ENCODE results near the gene ERH.
A peak's percentile ranks its signal among the peaks of the same experiment; 100 is the strongest.

Gene ERH

DNA sequence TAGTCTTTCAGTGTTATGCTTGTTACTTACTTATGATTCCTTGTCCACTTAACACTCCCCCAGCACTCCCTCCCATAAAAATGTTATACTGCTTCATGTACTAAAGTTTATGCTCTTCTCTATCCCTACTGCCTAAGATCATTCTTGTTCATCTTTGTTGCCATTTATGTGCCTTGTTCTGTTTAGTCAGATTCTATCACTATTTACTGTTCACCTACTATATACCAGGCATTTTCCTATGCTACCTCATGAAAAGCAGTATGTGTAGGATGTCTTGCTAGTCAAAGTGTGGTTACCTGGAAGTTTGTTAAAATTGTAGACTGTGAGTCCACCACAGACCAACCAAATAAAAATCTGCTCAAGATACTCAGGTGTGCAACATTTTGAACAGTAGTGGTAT is 23.9 kb downstream of the ERH start:
- Mint-ChIP-seq H3K27me3 (no peaks in the 10 kb centered on the region), H3K27ac (peak overlapping the region; percentile 6), H3K36me3 (ENCODE audit: low read depth) (peaks cover 56% of the 10 kb centered on the region), H3K9me3 (peaks cover 7% of the 10 kb centered on the region), H3K4me1 (ENCODE audit: low read depth) (peaks cover 15% of the 10 kb centered on the region), H3K4me3 (no peak overlapping the region)

DNA sequence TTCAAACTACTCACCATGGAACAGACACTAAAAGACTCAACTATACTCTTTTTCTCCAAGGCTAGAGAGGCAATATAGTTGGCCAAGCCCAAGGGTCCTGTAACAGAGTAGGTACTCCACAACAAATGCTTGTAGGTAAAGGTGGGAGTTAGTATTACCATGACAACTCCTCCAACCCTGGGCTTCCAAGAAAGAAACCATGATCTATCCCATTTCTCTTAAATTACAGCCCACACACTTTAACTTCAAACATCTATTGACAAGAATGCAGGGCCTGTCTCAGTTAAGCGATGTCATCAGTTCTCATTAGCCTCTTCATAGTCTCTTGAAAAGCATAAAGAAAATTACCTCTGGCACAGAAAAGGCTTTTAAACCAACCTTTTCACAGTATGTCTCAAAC is 25.0 kb downstream of the ERH start:
- no peaks in the 10 kb centered on the region for H3K27me3 Mint-ChIP-seq
- H3K4me3 Mint-ChIP-seq: no peak overlapping the region
- H3K4me1 Mint-ChIP-seq (ENCODE audit: low read depth): peaks cover 15% of the 10 kb centered on the region
- H3K9me3 Mint-ChIP-seq: peaks cover 7% of the 10 kb centered on the region
- peak overlapping the region; percentile 19 for H3K27ac Mint-ChIP-seq
- H3K36me3 Mint-ChIP-seq (ENCODE audit: low read depth): peaks cover 48% of the 10 kb centered on the region

DNA sequence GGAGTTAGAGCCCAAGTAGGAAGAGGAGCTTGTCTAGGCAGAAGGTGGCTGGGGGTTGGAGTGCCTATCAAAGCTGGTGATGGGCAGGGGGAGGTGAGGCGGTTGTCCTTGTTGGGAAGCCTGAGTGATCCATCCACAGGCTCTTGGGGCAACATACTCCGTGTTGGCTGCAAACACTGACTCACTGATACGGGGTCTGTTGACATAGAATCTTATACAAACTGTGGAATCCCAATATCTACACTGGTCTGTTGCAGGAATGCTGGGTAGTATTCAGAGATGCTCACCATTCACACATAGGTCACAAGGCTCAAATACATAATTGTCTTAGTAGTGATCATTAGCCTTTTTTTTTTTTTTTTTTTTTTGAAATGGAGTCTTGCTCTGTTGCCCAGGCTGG is 26.0 kb downstream of the ERH start:
- H3K36me3 Mint-ChIP-seq (ENCODE audit: low read depth): peaks cover 43% of the 10 kb centered on the region
- H3K4me3 Mint-ChIP-seq: no peak overlapping the region

DNA sequence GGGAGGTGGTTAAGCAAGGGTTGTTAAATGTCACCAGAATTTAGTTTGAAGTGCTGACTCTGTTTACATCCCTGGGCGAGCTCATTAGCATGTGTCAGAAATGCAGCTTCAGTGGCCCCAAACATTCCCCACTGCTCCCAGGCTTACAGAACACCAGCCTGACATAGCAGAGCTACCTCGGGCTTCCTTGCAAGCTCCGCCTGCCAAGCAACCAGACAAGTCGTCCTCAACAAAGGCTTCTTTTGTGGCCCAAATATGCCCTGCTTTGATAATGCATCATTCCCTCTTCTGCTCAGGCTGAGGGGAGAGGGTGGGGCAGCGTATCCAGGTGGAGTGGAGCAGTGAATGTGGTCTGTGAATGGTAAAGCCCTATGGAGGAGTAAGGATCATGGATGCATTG is 28.0 kb downstream of the ERH start:
- Mint-ChIP-seq H3K4me1 (ENCODE audit: low read depth) (peaks cover 15% of the 10 kb centered on the region), H3K27me3 (no peaks in the 10 kb centered on the region), H3K36me3 (ENCODE audit: low read depth) (peaks cover 22% of the 10 kb centered on the region), H3K27ac (no peak overlapping the region), H3K9me3 (no peaks in the 10 kb centered on the region), H3K4me3 (no peak overlapping the region)

More for the DNA sequence above, 26.0 kb downstream of the ERH start:
- no peaks in the 10 kb centered on the region for H3K27me3 Mint-ChIP-seq
- peaks cover 7% of the 10 kb centered on the region for H3K9me3 Mint-ChIP-seq
- H3K27ac Mint-ChIP-seq: no peak overlapping the region
- H3K4me1 Mint-ChIP-seq (ENCODE audit: low read depth): peaks cover 15% of the 10 kb centered on the region

DNA sequence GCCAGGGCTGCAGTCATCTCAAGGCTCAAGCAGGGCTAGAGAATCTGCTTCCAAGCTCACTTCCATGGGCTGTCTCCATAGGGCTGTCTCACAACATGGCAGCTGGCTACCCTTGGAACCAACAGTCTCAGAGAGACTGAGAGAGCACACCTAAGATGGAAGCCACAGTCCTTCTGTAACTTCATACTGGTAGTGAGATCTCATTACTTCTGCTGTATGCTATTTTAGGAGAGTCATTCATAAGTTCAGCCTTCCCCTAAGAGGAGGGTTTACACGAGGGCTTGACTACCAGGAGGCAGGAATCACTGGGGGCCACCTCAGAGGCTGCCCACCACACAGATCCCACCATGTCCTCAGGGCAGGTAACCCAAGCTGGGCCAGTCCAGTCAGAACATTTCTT is 29.7 kb downstream of the ERH start:
- Mint-ChIP-seq H3K27ac (no peak overlapping the region), H3K4me3 (no peak overlapping the region), H3K9me3 (no peaks in the 10 kb centered on the region)

DNA sequence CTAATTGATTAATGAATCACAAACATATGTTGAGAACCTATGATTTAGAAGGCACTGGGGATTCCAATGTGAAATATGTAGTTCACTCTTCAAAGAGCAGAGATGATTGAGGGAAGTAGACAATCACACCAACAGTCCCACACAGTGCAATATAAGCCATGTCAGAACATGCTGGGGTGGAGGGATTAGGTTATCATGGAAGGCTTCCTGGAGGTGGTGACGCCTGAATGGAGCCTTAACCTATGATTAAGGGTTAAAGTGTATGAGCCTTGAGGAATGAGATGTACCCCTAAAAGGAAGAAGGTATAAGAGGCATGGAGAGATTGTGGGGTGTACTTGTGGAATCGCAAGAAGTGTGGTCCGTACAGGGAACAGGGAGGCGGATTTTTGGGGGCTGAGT is 31.3 kb downstream of the ERH start:
- H3K27me3 Mint-ChIP-seq: no peaks in the 10 kb centered on the region
- H3K9me3 Mint-ChIP-seq: no peaks in the 10 kb centered on the region
- no peak overlapping the region for H3K27ac Mint-ChIP-seq
- H3K36me3 Mint-ChIP-seq (ENCODE audit: low read depth): peaks cover under 1% of the 10 kb centered on the region
- H3K4me3 Mint-ChIP-seq: no peak overlapping the region
- H3K4me1 Mint-ChIP-seq (ENCODE audit: low read depth): no peaks in the 10 kb centered on the region

More for the DNA sequence above, 29.7 kb downstream of the ERH start:
- Mint-ChIP-seq H3K36me3 (ENCODE audit: low read depth) (peaks cover 11% of the 10 kb centered on the region), H3K27me3 (no peaks in the 10 kb centered on the region), H3K4me1 (ENCODE audit: low read depth) (peaks cover 6% of the 10 kb centered on the region)

DNA sequence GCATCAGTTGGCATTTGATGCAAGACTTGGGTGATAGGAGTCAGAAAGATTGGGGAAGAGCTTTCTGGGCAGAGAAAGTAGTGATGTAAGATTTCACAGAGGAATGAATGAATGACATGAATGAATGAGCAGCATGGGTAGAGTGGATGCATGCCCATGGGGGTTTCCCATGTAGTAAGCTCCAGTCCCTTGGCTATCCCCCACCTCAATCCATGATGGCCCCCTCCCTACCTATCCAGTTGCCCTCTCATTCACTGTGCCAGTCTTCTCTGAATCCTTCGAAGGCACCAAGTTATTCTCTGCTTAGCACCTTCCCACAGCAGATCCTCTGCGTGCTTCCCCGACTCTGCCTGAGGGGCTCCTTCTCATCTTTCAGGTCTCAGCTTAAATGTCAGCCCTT is 32.0 kb downstream of the ERH start:
- Mint-ChIP-seq H3K4me1 (ENCODE audit: low read depth) (no peaks in the 10 kb centered on the region), H3K36me3 (ENCODE audit: low read depth) (no peaks in the 10 kb centered on the region), H3K9me3 (no peaks in the 10 kb centered on the region), H3K27me3 (no peaks in the 10 kb centered on the region), H3K27ac (no peak overlapping the region), H3K4me3 (no peak overlapping the region)

DNA sequence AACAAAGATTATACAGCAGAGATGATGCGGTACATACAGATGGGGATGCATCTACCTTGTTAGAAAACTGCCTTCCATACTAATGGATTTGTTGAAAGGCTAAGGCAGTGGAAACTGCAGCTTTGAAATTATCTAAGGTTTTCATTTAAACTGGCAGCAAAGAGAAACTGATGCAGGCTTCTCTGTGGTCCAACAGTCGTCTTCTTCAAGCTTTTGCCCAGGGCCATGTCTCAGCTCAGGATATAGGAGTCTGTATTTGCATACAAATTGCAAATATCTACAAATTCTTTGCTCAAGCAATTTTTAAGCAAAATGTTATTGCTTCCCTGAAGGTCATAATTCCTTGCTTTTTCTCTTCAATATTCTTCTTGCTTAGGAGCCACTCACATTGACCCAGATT is 33.7 kb downstream of the ERH start:
- Mint-ChIP-seq H3K27me3 (no peaks in the 10 kb centered on the region), H3K9me3 (no peaks in the 10 kb centered on the region), H3K4me3 (no peak overlapping the region), H3K4me1 (ENCODE audit: low read depth) (peaks cover 4% of the 10 kb centered on the region), H3K36me3 (ENCODE audit: low read depth) (no peaks in the 10 kb centered on the region), H3K27ac (no peak overlapping the region)

DNA sequence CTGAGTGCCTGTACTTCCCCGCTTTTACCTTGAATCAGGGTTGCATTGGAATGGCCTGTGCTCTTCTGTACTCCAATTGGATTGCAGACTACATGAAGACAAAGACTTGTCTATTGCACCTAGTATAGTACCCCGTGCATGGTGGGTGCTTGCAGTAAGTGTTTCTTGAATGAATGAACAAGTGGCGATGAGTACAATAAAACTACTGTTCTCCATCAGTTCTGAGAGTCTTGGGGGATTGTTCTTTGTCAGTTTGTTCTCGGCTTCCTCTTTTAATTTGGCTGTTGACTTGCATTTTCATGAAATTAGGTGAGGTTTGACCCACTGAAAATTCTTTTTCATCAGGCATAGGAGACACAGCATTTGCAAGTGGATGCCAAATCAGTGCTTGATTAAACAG is 34.1 kb downstream of the ERH start:
- Mint-ChIP-seq H3K4me1 (ENCODE audit: low read depth) (peaks cover 8% of the 10 kb centered on the region), H3K36me3 (ENCODE audit: low read depth) (no peaks in the 10 kb centered on the region), H3K27ac (no peak overlapping the region), H3K27me3 (no peaks in the 10 kb centered on the region), H3K4me3 (no peak overlapping the region), H3K9me3 (no peaks in the 10 kb centered on the region)

DNA sequence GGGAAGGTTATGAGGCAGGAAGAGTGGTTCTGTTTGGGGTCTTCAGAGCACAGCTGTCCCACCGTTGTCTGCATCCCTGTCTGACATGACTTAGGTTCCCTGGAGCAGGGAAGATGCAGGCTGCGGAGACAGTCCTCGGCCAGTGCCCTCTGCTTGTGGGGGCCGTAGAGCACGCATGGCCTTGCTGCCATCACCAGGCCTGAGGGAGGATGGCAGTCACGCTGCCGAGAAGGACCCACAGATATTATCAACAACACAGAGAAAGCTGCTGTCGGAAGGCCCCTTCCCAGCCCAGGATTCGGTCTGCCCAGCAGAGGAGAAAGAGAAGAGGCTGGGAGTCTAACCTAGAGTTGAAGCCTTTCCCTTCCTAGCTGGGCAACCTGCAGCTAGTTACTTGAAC is 35.0 kb downstream of the ERH start:
- Mint-ChIP-seq H3K4me1 (ENCODE audit: low read depth) (peaks cover 17% of the 10 kb centered on the region), H3K9me3 (no peaks in the 10 kb centered on the region), H3K4me3 (no peak overlapping the region), H3K27ac (no peak overlapping the region), H3K27me3 (no peaks in the 10 kb centered on the region), H3K36me3 (ENCODE audit: low read depth) (no peaks in the 10 kb centered on the region)

DNA sequence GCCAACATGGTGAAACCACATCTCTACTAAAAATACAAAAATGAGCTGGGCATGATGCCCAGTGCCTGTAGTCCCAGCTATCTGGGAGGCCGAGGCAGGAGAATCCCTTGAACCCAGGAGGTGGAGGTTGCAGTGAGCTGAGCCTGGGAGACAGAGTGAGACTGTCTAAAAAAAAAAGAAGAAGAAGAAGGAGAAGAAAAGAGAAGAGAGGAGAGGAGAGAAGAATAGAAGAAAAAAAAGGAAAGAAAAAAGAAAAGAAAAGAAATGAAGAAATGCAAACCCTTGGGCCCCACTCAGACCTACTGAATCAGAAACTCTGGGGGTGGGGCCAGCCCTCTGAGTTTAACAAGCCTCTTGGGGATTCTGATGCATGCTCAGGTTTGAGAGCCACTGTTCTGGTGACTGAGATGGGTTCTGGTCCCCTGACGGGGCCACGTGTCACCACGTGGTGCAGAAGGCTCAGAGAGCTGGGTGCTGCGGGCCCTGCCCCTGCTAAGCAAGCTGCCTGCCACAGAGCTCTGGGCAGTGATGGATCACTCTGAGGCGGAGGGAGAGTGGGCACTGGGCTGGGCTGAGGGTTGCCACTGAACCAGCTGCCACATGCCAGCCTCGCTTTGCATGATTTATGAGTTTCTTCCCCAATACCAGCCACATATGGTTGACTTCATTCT is 37.5 kb downstream of the ERH start:
- Mint-ChIP-seq H3K27me3 (no peaks in the 10 kb centered on the region), H3K4me1 (ENCODE audit: low read depth) (peaks cover 23% of the 10 kb centered on the region)

DNA sequence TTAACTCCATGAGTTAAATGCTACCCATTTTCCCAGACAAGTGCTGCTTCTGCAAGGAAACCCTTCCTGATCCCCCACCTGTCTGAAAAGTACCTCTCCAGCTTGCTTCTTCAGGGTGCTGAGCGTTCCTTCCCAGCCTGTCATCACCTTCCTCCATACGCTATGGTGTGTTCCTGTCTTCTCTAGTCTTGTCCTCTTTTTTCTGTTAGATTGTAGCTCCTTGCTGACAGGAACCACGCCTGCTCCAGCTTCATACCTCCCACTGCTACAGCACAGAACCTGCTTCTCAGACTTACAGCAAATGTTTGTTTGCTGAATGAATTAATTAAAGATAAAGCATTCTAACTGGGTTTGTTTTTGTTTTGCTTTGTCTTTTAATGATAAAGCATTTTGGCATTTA is 39.1 kb downstream of the ERH start:
- H3K4me3 Mint-ChIP-seq: no peak overlapping the region
- H3K4me1 Mint-ChIP-seq (ENCODE audit: low read depth): peaks cover 39% of the 10 kb centered on the region

More for the DNA sequence above, 37.5 kb downstream of the ERH start:
- Mint-ChIP-seq H3K36me3 (ENCODE audit: low read depth) (no peaks in the 10 kb centered on the region), H3K4me3 (no peak overlapping the region), H3K9me3 (no peaks in the 10 kb centered on the region), H3K27ac (no peak overlapping the region)

DNA sequence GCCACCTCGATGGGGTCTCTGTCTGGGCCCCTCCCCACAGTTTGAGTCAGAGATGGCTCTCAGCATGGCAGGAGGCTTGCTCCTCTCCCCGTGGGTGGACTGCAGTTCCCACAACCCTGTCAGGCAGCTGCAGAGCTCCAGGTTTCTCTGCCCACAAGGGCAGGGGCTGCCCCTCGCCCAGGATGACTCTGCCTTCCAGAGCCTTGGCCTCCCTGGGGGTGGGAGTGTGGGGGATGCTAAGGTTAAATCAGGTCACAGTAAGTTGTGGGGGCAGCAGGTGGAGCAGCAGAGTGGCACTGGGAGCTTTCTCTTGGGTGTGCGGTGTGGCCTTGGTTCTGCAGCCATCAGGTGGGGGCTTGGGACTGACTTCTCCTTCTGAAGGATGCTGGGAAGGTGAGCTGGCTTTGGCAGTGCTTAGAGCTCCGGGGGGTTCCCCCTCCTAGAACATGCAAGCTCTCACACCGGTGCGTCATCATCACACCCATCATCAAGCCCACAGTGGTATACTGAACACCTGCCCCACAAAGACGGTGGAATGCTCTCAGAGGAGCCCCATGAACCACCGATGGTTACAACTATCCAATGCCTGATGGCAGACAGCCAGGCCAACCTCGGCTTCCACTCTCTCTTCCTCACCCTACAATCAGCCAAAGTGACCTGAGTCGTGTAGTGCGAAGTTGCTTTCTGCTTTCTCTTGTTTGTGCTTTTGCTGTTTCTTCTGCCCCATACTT is 39.7 kb downstream of the ERH start:
- Mint-ChIP-seq H3K36me3 (ENCODE audit: low read depth) (no peaks in the 10 kb centered on the region), H3K9me3 (no peaks in the 10 kb centered on the region), H3K4me3 (peak overlapping the region; percentile 27), H3K27me3 (no peaks in the 10 kb centered on the region), H3K4me1 (ENCODE audit: low read depth) (peaks cover 42% of the 10 kb centered on the region), H3K27ac (peak overlapping the region; percentile 34)

More for the DNA sequence above, 39.1 kb downstream of the ERH start:
- Mint-ChIP-seq H3K9me3 (no peaks in the 10 kb centered on the region), H3K36me3 (ENCODE audit: low read depth) (no peaks in the 10 kb centered on the region), H3K27ac (peak overlapping the region; percentile 34), H3K27me3 (no peaks in the 10 kb centered on the region)

DNA sequence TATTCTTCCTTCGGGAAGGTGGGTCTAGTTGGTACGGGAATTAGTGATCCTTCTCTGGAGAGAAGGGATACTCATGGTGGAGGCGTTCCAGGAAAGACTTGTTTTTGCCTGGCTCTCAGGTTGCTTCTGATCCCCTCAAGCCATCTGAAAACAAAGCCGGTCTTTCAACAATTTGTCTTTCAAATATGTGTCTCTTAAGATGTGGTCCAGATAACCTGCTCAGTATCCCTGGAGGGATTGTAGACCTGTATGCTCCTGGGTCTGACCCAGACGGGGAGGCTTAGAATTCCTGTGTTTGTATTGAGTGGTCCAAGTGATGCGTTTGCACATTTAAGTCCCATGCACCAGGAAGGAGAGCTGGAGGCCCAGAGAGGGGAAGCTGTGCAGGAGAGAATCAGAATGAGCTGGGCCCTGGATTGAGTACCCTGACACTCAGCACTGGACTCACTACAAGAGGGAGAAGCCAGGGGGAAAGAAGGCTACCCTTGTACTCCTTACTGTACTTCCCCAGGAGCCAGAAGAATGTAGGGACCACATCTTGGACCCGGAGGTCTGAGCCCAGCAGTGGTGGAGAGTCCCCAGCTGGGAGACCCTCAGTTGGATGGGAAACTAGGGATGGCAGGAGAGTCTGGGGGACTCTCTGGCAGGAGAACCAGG is 40.4 kb downstream of the ERH start:
- H3K4me1 Mint-ChIP-seq (ENCODE audit: low read depth): peaks cover 42% of the 10 kb centered on the region

DNA sequence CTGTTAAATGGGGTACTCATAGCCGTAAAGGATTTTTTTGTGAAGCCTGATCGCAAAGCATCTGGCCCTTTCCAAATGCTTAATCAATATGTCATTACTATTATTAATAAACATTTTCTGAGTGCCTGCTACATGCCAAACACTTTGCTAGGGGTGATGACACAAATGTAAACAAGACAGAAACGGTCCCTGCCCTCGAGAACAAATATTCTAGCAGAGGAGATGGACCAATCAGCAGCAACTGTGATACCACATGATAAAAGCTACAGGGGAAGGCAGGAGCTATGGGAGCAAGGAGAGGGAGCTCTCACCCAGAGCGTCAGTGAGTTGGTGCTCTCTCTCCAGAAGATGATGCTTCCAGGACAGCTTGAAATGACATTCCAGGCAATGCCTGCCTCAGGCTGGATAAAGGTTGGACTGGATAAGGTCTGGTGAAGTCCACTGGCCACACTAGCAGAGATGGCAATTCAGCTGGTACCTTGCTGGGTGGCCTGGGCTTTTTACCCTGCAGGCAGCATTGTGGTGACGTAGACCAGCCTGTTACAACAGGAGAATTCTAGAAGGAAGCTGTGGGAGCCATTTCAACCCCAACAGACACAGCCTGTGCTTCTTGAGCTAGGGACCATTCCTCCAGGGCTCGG is 41.1 kb downstream of the ERH start:
- Mint-ChIP-seq H3K27ac (no peak overlapping the region), H3K27me3 (no peaks in the 10 kb centered on the region)

More for the DNA sequence above, 40.4 kb downstream of the ERH start:
- Mint-ChIP-seq H3K9me3 (no peaks in the 10 kb centered on the region), H3K4me3 (no peak overlapping the region), H3K27ac (no peak overlapping the region), H3K27me3 (no peaks in the 10 kb centered on the region), H3K36me3 (ENCODE audit: low read depth) (no peaks in the 10 kb centered on the region)

More for the DNA sequence above, 41.1 kb downstream of the ERH start:
- H3K36me3 Mint-ChIP-seq (ENCODE audit: low read depth): no peaks in the 10 kb centered on the region
- no peak overlapping the region for H3K4me3 Mint-ChIP-seq
- peaks cover 42% of the 10 kb centered on the region for H3K4me1 Mint-ChIP-seq (ENCODE audit: low read depth)
- no peaks in the 10 kb centered on the region for H3K9me3 Mint-ChIP-seq

All from stimulated activated naive CD8-positive, alpha-beta T cell treated with anti-CD3 and anti-CD28 coated beads, Interleukin-15, Interleukin-2, amounts not matched to agents 100 ng/mL and 50 ng/mL, for 24 hours (primary cell).